HG03432 (cell line): Measurements from ENCODE around the gene MBTD1.

Experiments used
- ATAC-seq: cut with Tn5 transposase; IDR thresholded peaks from one replicate; pipeline ENCODE4 v1.9.1; 2021; ENCODE audit warnings: mild to moderate bottlenecking, moderate library complexity; ENCODE audit not compliant: unreplicated experiment

Gene MBTD1

GRCh38 chr17:51152766-51153209, 107.1 kb downstream of the MBTD1 start:
- ATAC-seq, result peak; percentile 2

- ATAC-seq, result no peak
These were observed 108.9 kb downstream of the MBTD1 start for GRCh38 chr17:51150932-51151331.

GRCh38 chr17:51149163-51149562, 110.7 kb downstream of the MBTD1 start:
- ATAC-seq, result no peak

GRCh38 chr17:51147650-51148049, 112.2 kb downstream of the MBTD1 start:
- ATAC-seq, result peak; percentile 62

DNA sequence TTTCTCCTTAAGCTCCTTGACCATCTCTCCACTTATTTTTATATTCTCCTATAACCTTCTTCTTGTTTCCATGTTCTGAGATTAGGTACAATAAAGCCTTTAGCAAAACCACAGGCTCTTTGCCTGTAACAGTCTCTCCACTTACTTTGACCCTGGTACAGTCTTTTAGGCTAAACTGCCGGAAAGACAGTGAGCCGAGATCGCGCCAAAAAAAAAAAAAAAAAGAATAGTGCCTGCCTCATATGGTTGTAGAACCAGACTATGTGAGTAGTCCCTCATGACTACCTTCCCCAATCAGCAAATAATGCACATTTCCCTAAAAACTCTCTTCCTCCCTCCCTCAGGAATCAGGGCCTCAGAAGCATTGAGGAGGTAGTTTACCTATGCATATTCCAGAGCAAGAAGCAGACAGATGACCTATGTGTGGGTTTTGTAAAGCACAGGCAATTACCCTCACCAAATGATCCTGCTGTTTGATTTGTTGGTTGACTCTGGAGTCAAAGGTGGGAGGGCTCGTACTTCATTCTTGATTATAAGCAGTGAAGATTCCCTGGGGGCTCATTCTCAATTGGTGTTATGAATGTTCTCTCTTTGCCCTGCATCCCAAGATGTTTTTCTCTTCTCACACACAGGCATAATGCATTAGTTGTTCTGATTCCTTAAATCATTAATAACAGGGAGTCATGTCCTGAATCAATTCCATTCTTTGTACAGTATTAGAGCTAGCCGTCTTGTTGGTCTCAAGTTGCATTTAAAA, 115.4 kb downstream of the MBTD1 start:
- ATAC-seq, result no peak

DNA sequence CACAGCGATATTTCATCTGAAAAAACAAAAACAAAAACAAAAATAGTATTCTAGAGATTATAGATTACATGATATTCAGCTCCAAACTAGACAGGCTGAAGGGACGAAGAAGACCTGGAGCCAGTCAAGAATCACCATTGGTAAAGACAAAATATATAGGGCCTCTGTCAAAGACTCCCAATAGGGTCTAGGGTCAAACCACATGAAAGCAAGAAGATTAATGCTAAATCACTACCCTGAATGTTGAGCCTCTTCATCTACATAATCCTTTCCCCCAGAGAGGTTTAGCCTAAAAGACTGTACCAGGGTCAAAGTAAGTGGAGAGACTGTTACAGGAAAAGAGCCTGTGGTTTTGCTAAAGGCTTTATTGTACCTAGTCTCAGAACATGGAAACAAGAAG, 117.3 kb downstream of the MBTD1 start:
- no peak for ATAC-seq

DNA sequence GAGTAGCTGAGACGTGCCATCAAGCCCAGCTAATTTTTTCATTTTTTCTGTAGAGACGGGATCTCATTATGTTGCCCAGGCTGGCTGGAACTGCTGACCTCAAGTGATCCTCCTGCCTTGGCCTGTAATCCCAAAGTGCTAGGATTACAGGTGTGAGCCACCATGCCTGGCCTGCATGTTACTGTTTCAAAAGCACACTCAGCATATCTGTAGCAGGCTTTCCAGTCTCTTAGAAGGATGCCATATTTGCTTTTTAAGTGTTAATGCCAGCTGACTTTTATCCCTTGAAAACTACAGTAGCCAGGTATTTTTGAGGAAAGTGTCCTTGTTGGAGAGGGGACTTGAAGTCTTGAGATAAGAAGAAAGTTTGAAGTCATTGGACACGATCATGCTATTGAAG, 123.9 kb downstream of the MBTD1 start:
- ATAC-seq, result no peak

GRCh38 chr17:51133365-51133764, 126.5 kb downstream of the MBTD1 start:
- ATAC-seq, result no peak

DNA sequence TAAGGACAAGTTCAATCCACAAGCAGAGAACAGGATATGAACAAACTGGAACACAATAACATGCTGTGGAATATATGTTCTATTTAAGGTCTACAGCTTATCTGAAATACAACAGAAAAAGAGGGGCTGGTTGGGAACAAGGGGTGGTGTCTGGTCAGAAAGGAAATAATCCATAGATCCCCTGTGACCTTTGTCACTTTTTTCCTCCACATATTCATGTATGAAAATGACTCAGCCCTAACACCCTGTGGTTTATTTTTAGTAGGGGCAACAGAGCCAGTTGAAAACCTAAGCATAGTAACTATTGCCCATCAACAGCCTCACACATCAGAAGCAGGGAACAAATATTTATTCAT, 126.9 kb downstream of the MBTD1 start:
- peak; percentile 75 for ATAC-seq

DNA sequence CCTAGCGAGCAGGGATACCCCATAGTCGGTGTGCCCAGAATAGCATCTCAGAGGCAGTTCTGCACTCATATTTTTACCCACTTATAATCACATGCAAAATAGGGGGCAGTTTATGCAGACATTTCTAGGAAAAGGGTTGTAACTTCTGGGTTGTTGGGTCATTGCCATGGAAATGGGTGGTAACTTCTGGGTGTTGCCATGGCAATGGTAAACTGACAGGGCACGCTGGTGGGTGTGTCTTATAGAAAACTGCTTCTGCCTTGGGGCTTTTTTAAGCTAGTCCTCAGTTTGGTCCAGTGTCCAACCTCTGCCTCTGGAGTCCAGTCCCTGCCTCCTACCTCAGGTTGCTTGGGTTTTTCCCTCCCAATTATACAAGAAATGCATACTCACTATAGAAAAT, 131.8 kb downstream of the MBTD1 start:
- ATAC-seq, result no peak
